ENCODE measurements around the gene KLHL8.
"Not testable (repeated sequence)": the region's sequence is repeated elsewhere in the genome, so short reads cannot be mapped to it uniquely, and the experiment has no call there.

Gene KLHL8

GRCh38 chr4:87228262-87228860 lies 7.9 kb upstream of the KLHL8 start:
- no peaks in the 10 kb centered on the region for H3K27me3 ChIP-seq (ENCODE audit: control insufficient read depth, insufficient read depth, low read length)
- no peak overlapping the region for H3K9ac ChIP-seq (ENCODE audit: low read length)
- no peaks in the 10 kb centered on the region for H3K9me3 ChIP-seq (ENCODE audit: control insufficient read depth, insufficient read depth, low read depth, low read length)
- no peaks in the 10 kb centered on the region for H3K4me1 ChIP-seq (ENCODE audit: control insufficient read depth, insufficient read depth, low read length)
- H3K36me3 ChIP-seq (ENCODE audit: control insufficient read depth, insufficient read depth, low read length) = no peaks in the 10 kb centered on the region
- no peak overlapping the region for H3K27ac ChIP-seq (ENCODE audit: low read depth, low read length)
- no peak overlapping the region for H3K4me3 ChIP-seq (ENCODE audit: low read depth, low read length)

GRCh38 chr4:87227751-87228151 lies 7.3 kb upstream of the KLHL8 start:
- Histone ChIP-seq H3K27me3 (ENCODE audit: control insufficient read depth, insufficient read depth, low read length) (no peaks in the 10 kb centered on the region), H3K27ac (ENCODE audit: low read depth, low read length) (no peak overlapping the region), H3K9me3 (ENCODE audit: control insufficient read depth, insufficient read depth, low read depth, low read length) (no peaks in the 10 kb centered on the region), H3K4me1 (ENCODE audit: control insufficient read depth, insufficient read depth, low read length) (no peaks in the 10 kb centered on the region), H3K4me3 (ENCODE audit: low read depth, low read length) (no peak overlapping the region), H3K9ac (ENCODE audit: low read length) (no peak overlapping the region), H3K36me3 (ENCODE audit: control insufficient read depth, insufficient read depth, low read length) (no peaks in the 10 kb centered on the region)

- H3K27me3 ChIP-seq (ENCODE audit: control insufficient read depth, insufficient read depth, low read length) = no peaks in the 10 kb centered on the region
- H3K9ac ChIP-seq (ENCODE audit: low read length) = no peak overlapping the region
- no peaks in the 10 kb centered on the region for H3K9me3 ChIP-seq (ENCODE audit: control insufficient read depth, insufficient read depth, low read depth, low read length)
- H3K27ac ChIP-seq (ENCODE audit: low read depth, low read length) = no peak overlapping the region
- no peaks in the 10 kb centered on the region for H3K36me3 ChIP-seq (ENCODE audit: control insufficient read depth, insufficient read depth, low read length)
- no peaks in the 10 kb centered on the region for H3K4me1 ChIP-seq (ENCODE audit: control insufficient read depth, insufficient read depth, low read length)
- H3K4me3 ChIP-seq (ENCODE audit: low read depth, low read length) = no peak overlapping the region
These were observed 5.5 kb upstream of the KLHL8 start for GRCh38 chr4:87225936-87226335.

GRCh38 chr4:87224141-87224923 lies 3.9 kb upstream of the KLHL8 start:
- H3K27ac ChIP-seq (ENCODE audit: low read depth, low read length) = no peak overlapping the region
- H3K36me3 ChIP-seq (ENCODE audit: control insufficient read depth, insufficient read depth, low read length) = no peaks in the 10 kb centered on the region
- H3K4me3 ChIP-seq (ENCODE audit: low read depth, low read length) = no peak overlapping the region
- H3K27me3 ChIP-seq (ENCODE audit: control insufficient read depth, insufficient read depth, low read length) = no peaks in the 10 kb centered on the region
- H3K9ac ChIP-seq (ENCODE audit: low read length) = no peak overlapping the region
- H3K4me1 ChIP-seq (ENCODE audit: control insufficient read depth, insufficient read depth, low read length) = no peaks in the 10 kb centered on the region
- no peaks in the 10 kb centered on the region for H3K9me3 ChIP-seq (ENCODE audit: control insufficient read depth, insufficient read depth, low read depth, low read length)

- Histone ChIP-seq H3K9ac (ENCODE audit: low read length) (peak overlapping the region; percentile 92), H3K36me3 (ENCODE audit: control insufficient read depth, insufficient read depth, low read length) (no peaks in the 10 kb centered on the region), H3K9me3 (ENCODE audit: control insufficient read depth, insufficient read depth, low read depth, low read length) (no peaks in the 10 kb centered on the region), H3K27me3 (ENCODE audit: control insufficient read depth, insufficient read depth, low read length) (no peaks in the 10 kb centered on the region), H3K4me3 (ENCODE audit: low read depth, low read length) (peak overlapping the region; percentile 99), H3K27ac (ENCODE audit: low read depth, low read length) (peak overlapping the region; percentile 35; the same call in 1 of the 2 replicates), H3K4me1 (ENCODE audit: control insufficient read depth, insufficient read depth, low read length) (no peaks in the 10 kb centered on the region)
These were observed 755 bp downstream of the KLHL8 start for GRCh38 chr4:87219632-87220093.

- not testable (repeated sequence) for H3K27ac ChIP-seq (ENCODE audit: low read depth, low read length); H3K9ac ChIP-seq (ENCODE audit: low read length); H3K36me3 ChIP-seq (ENCODE audit: control insufficient read depth, insufficient read depth, low read length); H3K27me3 ChIP-seq (ENCODE audit: control insufficient read depth, insufficient read depth, low read length); H3K4me3 ChIP-seq (ENCODE audit: low read depth, low read length); H3K9me3 ChIP-seq (ENCODE audit: control insufficient read depth, insufficient read depth, low read depth, low read length); H3K4me1 ChIP-seq (ENCODE audit: control insufficient read depth, insufficient read depth, low read length)
These were observed 3.1 kb downstream of the KLHL8 start for GRCh38 chr4:87217235-87217763.

- no peak overlapping the region for H3K4me3 ChIP-seq (ENCODE audit: low read depth, low read length)
- no peaks in the 10 kb centered on the region for H3K36me3 ChIP-seq (ENCODE audit: control insufficient read depth, insufficient read depth, low read length)
- no peaks in the 10 kb centered on the region for H3K9me3 ChIP-seq (ENCODE audit: control insufficient read depth, insufficient read depth, low read depth, low read length)
- no peaks in the 10 kb centered on the region for H3K4me1 ChIP-seq (ENCODE audit: control insufficient read depth, insufficient read depth, low read length)
- H3K27me3 ChIP-seq (ENCODE audit: control insufficient read depth, insufficient read depth, low read length) = no peaks in the 10 kb centered on the region
- H3K9ac ChIP-seq (ENCODE audit: low read length) = no peak overlapping the region
- H3K27ac ChIP-seq (ENCODE audit: low read depth, low read length) = no peak overlapping the region
These were observed 3.9 kb downstream of the KLHL8 start for GRCh38 chr4:87216469-87216868.

- no peaks in the 10 kb centered on the region for H3K4me1 ChIP-seq (ENCODE audit: control insufficient read depth, insufficient read depth, low read length)
- H3K9me3 ChIP-seq (ENCODE audit: control insufficient read depth, insufficient read depth, low read depth, low read length) = no peaks in the 10 kb centered on the region
- H3K4me3 ChIP-seq (ENCODE audit: low read depth, low read length) = no peak overlapping the region
- H3K27me3 ChIP-seq (ENCODE audit: control insufficient read depth, insufficient read depth, low read length) = no peaks in the 10 kb centered on the region
- no peak overlapping the region for H3K27ac ChIP-seq (ENCODE audit: low read depth, low read length)
- H3K9ac ChIP-seq (ENCODE audit: low read length) = no peak overlapping the region
- H3K36me3 ChIP-seq (ENCODE audit: control insufficient read depth, insufficient read depth, low read length) = no peaks in the 10 kb centered on the region
These were observed 6.9 kb downstream of the KLHL8 start for GRCh38 chr4:87213421-87214075.

GRCh38 chr4:87211249-87211952 lies 9.0 kb downstream of the KLHL8 start:
- H3K4me3 ChIP-seq (ENCODE audit: low read depth, low read length) = no peak overlapping the region
- no peaks in the 10 kb centered on the region for H3K36me3 ChIP-seq (ENCODE audit: control insufficient read depth, insufficient read depth, low read length)
- no peaks in the 10 kb centered on the region for H3K27me3 ChIP-seq (ENCODE audit: control insufficient read depth, insufficient read depth, low read length)
- no peaks in the 10 kb centered on the region for H3K9me3 ChIP-seq (ENCODE audit: control insufficient read depth, insufficient read depth, low read depth, low read length)
- H3K9ac ChIP-seq (ENCODE audit: low read length) = no peak overlapping the region
- H3K27ac ChIP-seq (ENCODE audit: low read depth, low read length) = no peak overlapping the region
- H3K4me1 ChIP-seq (ENCODE audit: control insufficient read depth, insufficient read depth, low read length) = no peaks in the 10 kb centered on the region

- Histone ChIP-seq H3K4me3 (ENCODE audit: low read depth, low read length) (no peak overlapping the region), H3K36me3 (ENCODE audit: control insufficient read depth, insufficient read depth, low read length) (no peaks in the 10 kb centered on the region), H3K9me3 (ENCODE audit: control insufficient read depth, insufficient read depth, low read depth, low read length) (no peaks in the 10 kb centered on the region), H3K9ac (ENCODE audit: low read length) (no peak overlapping the region), H3K27me3 (ENCODE audit: control insufficient read depth, insufficient read depth, low read length) (no peaks in the 10 kb centered on the region), H3K27ac (ENCODE audit: low read depth, low read length) (no peak overlapping the region), H3K4me1 (ENCODE audit: control insufficient read depth, insufficient read depth, low read length) (no peaks in the 10 kb centered on the region)
These were observed 10.7 kb downstream of the KLHL8 start for GRCh38 chr4:87209696-87210095.
